A549 (cell line): Measurements from ENCODE around the gene LCAT. TPM values are rescaled to one million over a fixed set of nuclear protein-coding genes. Genes with fewer than 3 reads are reported as not detected.
A peak's percentile ranks its signal among the peaks of the same experiment; 100 is the strongest.

ENCODE experiments used
- ATAC-seq, 2 experiments: fragments of 200-7000 bp in 1 of 2; fragments of >200 bp in 1 of 2; cut with Nextera tagmentation in 1 of 2; cut with Tn5 transposase in 1 of 2; 3 replicates each; pipeline versions ENCODE4 v1.8.0 to v1.9.1; 2018 to 2020; ENCODE audit warnings: mild to moderate bottlenecking in 1 of 2, moderate library complexity in 1 of 2
- CTCF ChIA-PET: fragments of 300-600 bp; sonication (Branson Sonifier 250); formaldehyde crosslinking; extraction: SDS; loops from one replicate; lab custom pipeline; 2021; ENCODE audit warnings: antibody characterized with exemption, inconsistent platforms; lab: Yijun Ruan, JAX
- POLR2A ChIA-PET: fragments of 350-600 bp; formaldehyde crosslinking; extraction: SDS; loops from one replicate; lab custom pipeline; 2021; ENCODE audit warnings: antibody characterized with exemption, inconsistent platforms; lab: Yijun Ruan, JAX
- DNase-seq, 2 experiments: peaks; one replicate each; pipeline versions ENCODE4 v3.0.0 to v3.0.0-alpha.2; 2011 to 2016; ENCODE audit warnings: low read depth in 1 of 2, low spot score in 1 of 2
- FAIRE-seq: peaks from 2 replicates; lab custom pipeline; 2011; peaks lifted over from hg19 to GRCh38; lab: Jason Lieb, UNC
- H3K27ac ChIP-seq, 2 experiments: fragments of >200 bp; sonication (Bioruptor Twin); formaldehyde crosslinking; 3 replicates each; pipeline ENCODE4 v1.5.1; 2016 to 2017
- H3K4me1 ChIP-seq: fragments of >200 bp; sonication (Bioruptor Twin); formaldehyde crosslinking; 3 replicates; pipeline ENCODE4 v1.6.1; 2016
- H3K4me2 ChIP-seq: fragments of >200 bp; sonication (Bioruptor Twin); formaldehyde crosslinking; 3 replicates; pipeline ENCODE4 v1.6.1; 2016
- H3K4me3 ChIP-seq: fragments of >200 bp; sonication (Bioruptor Twin); formaldehyde crosslinking; 3 replicates; pipeline ENCODE4 v1.5.1; 2016
- H3K9me3 ChIP-seq: fragments of >200 bp; sonication (Bioruptor Twin); formaldehyde crosslinking; 3 replicates; pipeline ENCODE4 v1.6.1; 2016
- CBX2 ChIP-seq: fragments of 200-600 bp; sonication (generic); IDR thresholded peaks from 2 replicates; pipeline ENCODE4 v1.6.1; 2016; ENCODE audit warnings: low read depth, mild to moderate bottlenecking, borderline replicate concordance
- EHMT2 ChIP-seq: fragments of 200-600 bp; sonication (generic); IDR thresholded peaks from 2 replicates; pipeline ENCODE4 v1.6.1; 2016; ENCODE audit warnings: antibody characterized with exemption, low read depth, mild to moderate bottlenecking, moderate library complexity
- FOSB ChIP-seq: fragments of 250-450 bp; sonication (Bioruptor Pico); IDR thresholded peaks from 2 replicates; pipeline ENCODE4 v1.5.0; 2020; ENCODE audit warnings: mild to moderate bottlenecking, moderate library complexity
- FOXS1 ChIP-seq: fragments of 250-450 bp; sonication (Bioruptor Pico); IDR thresholded peaks from 2 replicates; pipeline ENCODE4 v1.5.0; 2020; ENCODE audit warnings: mild to moderate bottlenecking, moderate library complexity
- GATA3 ChIP-seq: IDR thresholded peaks from 2 replicates; pipeline ENCODE4 v1.6.1; 2012; ENCODE audit warnings: borderline replicate concordance
- HMGXB4 ChIP-seq: fragments of 250-450 bp; sonication (Bioruptor Pico); IDR thresholded peaks from 2 replicates; pipeline ENCODE4 v1.5.0; 2021; ENCODE audit warnings: mild to moderate bottlenecking, moderate library complexity, borderline replicate concordance
- HOXA7 ChIP-seq: fragments of 250-450 bp; sonication (Bioruptor Pico); IDR thresholded peaks from 2 replicates; pipeline ENCODE4 v1.5.0; 2020; ENCODE audit warnings: mild to moderate bottlenecking, moderate library complexity
- HOXB13 ChIP-seq: fragments of 250-450 bp; sonication (Bioruptor Pico); IDR thresholded peaks from 2 replicates; pipeline ENCODE4 v1.5.0; 2020; ENCODE audit warnings: low read depth, mild to moderate bottlenecking, moderate library complexity
- HOXB5 ChIP-seq: fragments of 250-450 bp; sonication (Bioruptor Pico); IDR thresholded peaks from 2 replicates; pipeline ENCODE4 v1.5.0; 2020; ENCODE audit warnings: mild to moderate bottlenecking, moderate library complexity
- JUN ChIP-seq, 2 experiments: fragments of >200 bp; sonication (Bioruptor Twin); formaldehyde crosslinking; IDR thresholded peaks; 2 replicates in 1 of 2; 3 replicates in 1 of 2; pipeline ENCODE4 v1.6.1; 2016 to 2017
- JUNB ChIP-seq: fragments of >200 bp; sonication (Bioruptor Twin); formaldehyde crosslinking; IDR thresholded peaks from 2 replicates; pipeline ENCODE4 v1.6.1; 2016
- KDM1A ChIP-seq: fragments of 200-600 bp; sonication (generic); IDR thresholded peaks from 2 replicates; pipeline ENCODE4 v1.6.1; 2016; ENCODE audit warnings: low read depth, mild to moderate bottlenecking
- KDM5A ChIP-seq: fragments of 200-600 bp; sonication (generic); IDR thresholded peaks from 2 replicates; pipeline ENCODE4 v1.6.1; 2016; ENCODE audit warnings: antibody characterized with exemption, mild to moderate bottlenecking
- MAZ ChIP-seq: fragments of 150-350 bp; IDR thresholded peaks from 2 replicates; pipeline ENCODE4 v1.6.1; 2014; ENCODE audit warnings: antibody characterized with exemption, low read depth, low read length, borderline replicate concordance
- NPAS2 ChIP-seq: fragments of 250-450 bp; sonication (Bioruptor Pico); IDR thresholded peaks from 2 replicates; pipeline ENCODE4 v1.8.0; 2022; ENCODE audit warnings: mild to moderate bottlenecking, moderate library complexity, borderline replicate concordance
- NR3C1 ChIP-seq: fragments of >200 bp; sonication (Bioruptor Twin); formaldehyde crosslinking; IDR thresholded peaks from 3 replicates; pipeline ENCODE4 v1.6.1; 2017
- POLR2AphosphoS2 ChIP-seq: conservative IDR thresholded peaks from 2 replicates; pipeline ENCODE4 v1.6.1; 2012; ENCODE audit warnings: low read length, improper control_type of control experiment, inconsistent platforms
- RAD21 ChIP-seq, 2 experiments: fragments of >200 bp in 1 of 2; sonication (Bioruptor Twin) in 1 of 2; formaldehyde crosslinking in 1 of 2; IDR thresholded peaks in 1 of 2; conservative IDR thresholded peaks in 1 of 2; 2 replicates in 1 of 2; 3 replicates in 1 of 2; pipeline ENCODE4 v1.6.1; 2012 to 2018; ENCODE audit warnings: inconsistent platforms in 1 of 2
- RARB ChIP-seq: fragments of 250-450 bp; sonication (Bioruptor Pico); IDR thresholded peaks from 2 replicates; pipeline ENCODE4 v1.8.0; 2021; ENCODE audit warnings: mild to moderate bottlenecking, moderate library complexity
- REST ChIP-seq: fragments of 200-600 bp; sonication (generic); IDR thresholded peaks from 2 replicates; pipeline ENCODE4 v1.6.1; 2016; ENCODE audit warnings: antibody characterized with exemption, mild to moderate bottlenecking, moderate library complexity
- RNF2 ChIP-seq: fragments of 200-600 bp; sonication (generic); IDR thresholded peaks from 2 replicates; pipeline ENCODE4 v1.6.1; 2016; ENCODE audit warnings: low read depth, mild to moderate bottlenecking, antibody characterized with exemption, moderate library complexity, borderline replicate concordance
- SMC3 ChIP-seq: fragments of >200 bp; sonication (Bioruptor Twin); formaldehyde crosslinking; IDR thresholded peaks from 3 replicates; pipeline ENCODE4 v1.6.1; 2018; ENCODE audit warnings: inconsistent platforms
- SREBF2 ChIP-seq: fragments of 450-650 bp; IDR thresholded peaks from 2 replicates; pipeline ENCODE4 v1.6.1; 2014; ENCODE audit warnings: mild to moderate bottlenecking, moderate library complexity
- USF2 ChIP-seq: fragments of 450-650 bp; IDR thresholded peaks from 2 replicates; pipeline ENCODE4 v1.6.1; 2014; ENCODE audit warnings: antibody characterized with exemption
- ZFP36 ChIP-seq: fragments of 450-650 bp; IDR thresholded peaks from 2 replicates; pipeline ENCODE4 v1.6.1; 2014; ENCODE audit warnings: borderline replicate concordance; ENCODE audit not compliant: partially characterized antibody
- WGBS: methylation state at CpG from one replicate; pipeline ENCODE4 v1.1.6; 2017; ENCODE audit errors: missing lambda C conversion rate; 5-methylcytosine and 5-hydroxymethylcytosine counted together
- polyA plus RNA-seq, 4 experiments: library from polyadenylated mRNA; depleted of rRNA in 3 of 4; stranded (reverse); fragments of >200 nt; fragmentation: RNase III in 1 of 4; extraction: RNeasy Plus Mini Kit Qiagen cat#74134 plus additional on column Dnase treatment in 1 of 4; gene quantifications; 2 replicates in 3 of 4; 3 replicates in 1 of 4; pipeline ENCODE4 v1.2.3, GENCODE V29; 2011 to 2017

The LCAT gene
- polyA plus RNA-seq, 2 of the 4 experiments (the other 2 are of a cell fraction), result 1.7 to 8.4 TPM

GRCh38 chr16:67936124-67936879 is 7.6 kb downstream of the LCAT start, which contains the start of gene PSMB10 (continued):
- no peak for TF ChIP-seq HMGXB4 (CRISPR knock-in tag)
- TF ChIP-seq ZFP36, result no peak
- 0 out of 2 replicates have a peak, but pooled peaks have one; percentile 36 for TF ChIP-seq RARB
- TF ChIP-seq HOXA7, result no peak
- TF ChIP-seq JUN (IDR thresholded peaks at IDR 0.05), result peak in 1 of 2 experiments; percentile 3; a peak in 2 of 5 replicates
- no peak for TF ChIP-seq USF2
- TF ChIP-seq NPAS2 (CRISPR knock-in tag), result no peak
- no peak for TF ChIP-seq HOXB13 (CRISPR knock-in tag)
- 0 out of 5 replicates have a peak, but pooled peaks of 1 of the 2 experiments have one; percentile 14 for TF ChIP-seq RAD21 (conservative IDR thresholded peaks at IDR 0.05 in 1 of 2, IDR thresholded peaks at IDR 0.05 in 1 of 2)
- no peak for TF ChIP-seq RNF2
- no peak for TF ChIP-seq SMC3
- TF ChIP-seq KDM5A, result no peak
- TF ChIP-seq FOXS1 (CRISPR knock-in tag), result no peak

GRCh38 chr16:67935402-67936123 is 8.4 kb downstream of the LCAT start:
- ChIA-PET CTCF (interaction anchor here (1.0 to 22.2 kb wide), 10 partner anchors 10 to 413 kb away, joined by 3 to 370 read pairs (median 10); partner anchors contain the start of genes EDC4 and NRN1L), POLR2A (interaction anchor here (0.6 to 1.5 kb wide), 9 partner anchors 9 to 129 kb away, joined by 3 to 9 read pairs (median 4); partner anchors contain the start of genes DDX28, DUS2, RANBP10 and TSNAXIP1)
- Histone ChIP-seq H3K4me2 (peak overlapping the region; percentile 89), H3K27ac (peak overlapping the region; percentile 88 to 96), H3K4me1 (peaks cover 16% of the 10 kb centered on the region; the same call in 2 of the 3 replicates), H3K9me3 (no peaks in the 10 kb centered on the region), H3K4me3 (peak overlapping the region; percentile 76)
- ATAC-seq (peak; percentile 85 to 95), FAIRE-seq (peak; percentile 72), DNase-seq (peak; percentile 95 to 100)
- WGBS, result 3% methylated on average over 22 of the region's 55 CpGs
- TF ChIP-seq HOXB13 (CRISPR knock-in tag) (no peak), KDM1A (no peak), FOXS1 (CRISPR knock-in tag) (no peak), MAZ (no peak), SMC3 (no peak), CBX2 (no peak), REST (0 out of 2 replicates have a peak, but pooled peaks have one; percentile 33), EHMT2 (no peak), HOXB5 (CRISPR knock-in tag) (no peak), POLR2AphosphoS2 (no peak; the same call in 1 of the 2 replicates), SREBF2 (no peak), RNF2 (no peak), HOXA7 (no peak), HMGXB4 (CRISPR knock-in tag) (no peak), FOSB (CRISPR knock-in tag) (no peak), USF2 (peak; percentile 92), NPAS2 (CRISPR knock-in tag) (no peak), JUNB (no peak), GATA3 (peak; percentile 15; the same call in 1 of the 2 replicates), NR3C1 (no peak)
